Astrocyte (in vitro differentiated cells and primary cell): ENCODE data around the gene LILRA2.
"Not testable (repeated sequence)": the region's sequence is repeated elsewhere in the genome, so short reads cannot be mapped to it uniquely, and the experiment has no call there.

Experiments used
- EZH2 ChIP-seq: IDR thresholded peaks from 2 replicates; pipeline ENCODE4 v1.6.1; 2012; ENCODE audit warnings: mild to moderate bottlenecking, low read length, inconsistent platforms; ENCODE audit not compliant: insufficient read depth
- TF ChIP-seq, protein P1 (sequence below): IDR thresholded peaks from 2 replicates; pipeline ENCODE4 v1.5.1; 2011; ENCODE audit warnings: low read depth, mild to moderate bottlenecking, inconsistent platforms, low read length, moderate library complexity; ENCODE audit not compliant: insufficient read depth

DNA sequence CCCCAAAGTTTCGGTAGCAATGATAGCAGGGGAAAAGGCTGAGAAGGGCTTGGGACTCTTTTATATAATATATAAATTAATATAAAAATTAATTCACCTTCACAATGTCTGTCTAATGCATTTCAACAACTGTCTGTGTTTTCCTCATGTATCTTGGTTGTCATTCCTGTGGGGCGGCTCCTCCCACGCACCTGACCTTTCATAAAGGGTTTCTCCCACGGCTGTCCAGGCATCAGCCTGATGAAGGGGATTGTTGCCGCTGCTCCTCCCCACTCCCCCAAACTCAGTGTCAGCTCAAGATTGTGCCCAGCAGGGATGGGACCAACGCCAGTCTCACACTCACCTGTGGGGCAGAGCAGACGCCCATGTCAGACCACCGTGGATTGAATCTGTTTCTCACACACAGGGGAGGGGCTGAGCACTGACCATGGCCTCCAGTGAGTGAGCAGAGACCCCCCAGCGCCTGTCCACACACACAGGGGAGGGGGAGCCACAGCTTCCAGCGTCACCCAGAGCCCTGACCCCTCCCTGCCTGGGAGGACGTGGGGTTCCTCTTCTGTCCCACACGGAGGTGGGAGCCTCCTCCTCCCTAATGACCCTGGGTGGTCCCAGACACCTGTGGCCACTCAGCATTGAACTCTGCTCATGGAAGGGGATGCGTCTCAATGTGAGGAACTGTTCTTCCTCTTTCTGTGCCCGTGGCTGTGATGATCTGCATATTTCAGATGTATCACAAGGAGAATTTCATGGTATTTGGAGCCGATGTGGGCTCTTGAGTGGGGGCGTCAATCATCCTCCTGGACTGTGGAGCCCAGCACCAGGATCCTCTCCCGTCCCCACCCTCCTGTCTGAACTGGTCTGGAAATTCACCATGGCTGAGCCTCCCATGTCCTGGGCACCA, 1.6 kb upstream of the LILRA2 start:
- TF ChIP-seq, protein P1, sequence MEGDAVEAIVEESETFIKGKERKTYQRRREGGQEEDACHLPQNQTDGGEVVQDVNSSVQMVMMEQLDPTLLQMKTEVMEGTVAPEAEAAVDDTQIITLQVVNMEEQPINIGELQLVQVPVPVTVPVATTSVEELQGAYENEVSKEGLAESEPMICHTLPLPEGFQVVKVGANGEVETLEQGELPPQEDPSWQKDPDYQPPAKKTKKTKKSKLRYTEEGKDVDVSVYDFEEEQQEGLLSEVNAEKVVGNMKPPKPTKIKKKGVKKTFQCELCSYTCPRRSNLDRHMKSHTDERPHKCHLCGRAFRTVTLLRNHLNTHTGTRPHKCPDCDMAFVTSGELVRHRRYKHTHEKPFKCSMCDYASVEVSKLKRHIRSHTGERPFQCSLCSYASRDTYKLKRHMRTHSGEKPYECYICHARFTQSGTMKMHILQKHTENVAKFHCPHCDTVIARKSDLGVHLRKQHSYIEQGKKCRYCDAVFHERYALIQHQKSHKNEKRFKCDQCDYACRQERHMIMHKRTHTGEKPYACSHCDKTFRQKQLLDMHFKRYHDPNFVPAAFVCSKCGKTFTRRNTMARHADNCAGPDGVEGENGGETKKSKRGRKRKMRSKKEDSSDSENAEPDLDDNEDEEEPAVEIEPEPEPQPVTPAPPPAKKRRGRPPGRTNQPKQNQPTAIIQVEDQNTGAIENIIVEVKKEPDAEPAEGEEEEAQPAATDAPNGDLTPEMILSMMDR: not testable (repeated sequence)
- not testable (repeated sequence) for TF ChIP-seq EZH2
